HG03045 (cell line): ENCODE results near the gene HS6ST2.

ENCODE experiments used
- ATAC-seq: cut with Tn5 transposase; IDR thresholded peaks from one replicate; pipeline ENCODE4 v1.9.1; 2021; ENCODE audit warnings: mild to moderate bottlenecking, moderate library complexity; ENCODE audit not compliant: unreplicated experiment

The HS6ST2 gene

DNA sequence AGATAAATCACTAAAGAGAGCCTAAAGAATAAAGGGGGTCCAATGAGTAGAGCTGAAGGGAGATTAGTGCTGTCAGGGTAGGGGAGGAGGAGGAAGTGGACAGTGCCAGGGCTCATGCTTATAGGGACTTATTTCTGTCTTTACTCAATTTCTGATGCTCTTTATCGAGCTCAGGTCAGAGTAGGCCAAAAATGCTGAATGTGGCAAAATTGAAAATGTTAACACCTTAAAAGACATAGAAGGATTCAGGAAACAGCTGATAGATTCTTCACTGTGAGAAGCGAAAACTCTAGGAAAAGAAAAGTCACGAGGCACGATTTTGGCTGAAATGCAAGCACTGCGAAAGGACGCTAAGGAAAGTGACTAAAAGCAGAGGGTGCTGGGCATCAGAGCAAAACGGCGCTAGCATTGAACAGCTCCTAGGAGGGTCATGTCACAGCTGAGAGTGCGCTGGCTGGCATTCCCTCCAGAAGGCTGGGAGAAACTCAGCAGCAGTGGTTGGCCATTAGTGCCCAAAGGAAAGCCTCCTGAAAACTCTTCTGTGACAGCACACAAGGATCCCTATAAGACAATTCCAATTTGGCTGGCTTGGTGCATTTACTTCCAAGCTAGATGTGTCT is 150.9 kb downstream of the HS6ST2 start:
- no peak for ATAC-seq

DNA sequence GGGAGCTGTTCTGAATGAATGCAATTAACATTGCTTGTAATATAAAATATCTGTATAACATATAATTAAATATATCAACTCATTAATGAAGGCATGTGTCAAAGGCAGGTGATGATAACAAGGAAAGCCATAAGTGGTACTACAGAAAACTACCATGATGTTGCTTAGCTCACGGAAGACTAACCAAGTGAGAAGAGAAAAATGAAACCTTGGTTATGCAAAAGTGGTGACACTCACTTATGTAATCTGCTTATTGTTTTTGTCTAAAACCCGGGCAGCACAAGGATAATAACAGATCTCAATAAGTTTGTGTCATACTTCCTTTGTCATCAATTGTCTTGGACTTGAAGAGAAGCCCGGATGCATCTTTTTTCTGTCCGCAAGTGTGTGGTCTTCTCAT is 156.4 kb downstream of the HS6ST2 start:
- ATAC-seq = no peak

DNA sequence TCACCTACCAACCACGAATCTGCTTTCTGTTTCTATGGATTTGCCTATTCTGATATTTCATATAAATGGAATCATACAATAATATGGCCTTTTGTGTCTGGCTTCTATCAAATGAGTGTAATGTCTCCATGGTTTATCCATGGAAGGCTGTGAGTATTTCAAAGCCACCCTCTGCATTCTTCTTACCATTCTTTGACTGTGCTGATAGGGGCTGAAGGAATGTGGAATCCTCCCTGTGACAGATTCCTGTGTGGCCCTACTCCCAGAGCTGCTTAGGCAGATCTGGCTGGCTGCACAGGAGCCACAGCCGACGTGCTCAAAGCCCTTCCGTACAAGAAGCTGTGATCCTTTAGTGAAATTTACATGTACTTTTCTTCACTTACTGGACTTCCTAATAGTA is 163.2 kb downstream of the HS6ST2 start:
- no peak for ATAC-seq

DNA sequence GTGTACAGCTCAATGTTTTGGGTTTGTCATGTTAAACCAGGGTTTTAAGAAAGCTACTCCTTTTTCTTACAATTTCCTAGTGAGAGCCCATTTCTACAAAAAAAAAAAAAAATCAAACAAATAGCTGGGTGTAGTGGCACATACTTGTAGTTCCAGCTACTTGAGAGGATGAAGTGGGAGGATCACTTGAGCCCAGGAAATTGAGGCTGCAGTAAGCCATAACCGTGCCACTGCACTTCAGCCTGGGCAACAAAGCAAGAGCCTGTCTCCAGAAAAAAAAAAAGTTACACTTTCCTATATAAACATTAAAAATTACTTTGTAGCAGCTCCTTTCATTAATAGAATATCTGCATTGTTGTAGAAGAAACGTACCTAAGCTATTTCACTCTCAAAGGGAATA is 166.7 kb downstream of the HS6ST2 start:
- no peak for ATAC-seq

DNA sequence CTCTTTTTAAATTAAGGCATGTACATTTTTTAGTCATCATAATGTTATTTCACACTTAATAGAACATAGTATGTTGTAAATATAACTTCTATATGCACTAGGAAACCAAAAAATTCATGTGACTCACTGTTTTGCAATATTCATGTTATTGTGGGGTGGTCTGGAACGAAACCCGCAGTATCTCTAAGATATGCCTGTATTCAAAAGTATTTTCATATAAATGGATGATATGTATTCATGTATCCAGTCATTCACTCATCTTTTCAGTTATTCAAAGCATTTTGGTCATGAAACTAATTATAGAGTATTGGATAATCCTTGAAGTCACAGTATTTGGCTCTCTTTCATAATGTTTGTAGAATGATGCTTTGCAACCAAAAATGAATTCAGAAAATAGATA is 168.1 kb downstream of the HS6ST2 start:
- no peak for ATAC-seq

DNA sequence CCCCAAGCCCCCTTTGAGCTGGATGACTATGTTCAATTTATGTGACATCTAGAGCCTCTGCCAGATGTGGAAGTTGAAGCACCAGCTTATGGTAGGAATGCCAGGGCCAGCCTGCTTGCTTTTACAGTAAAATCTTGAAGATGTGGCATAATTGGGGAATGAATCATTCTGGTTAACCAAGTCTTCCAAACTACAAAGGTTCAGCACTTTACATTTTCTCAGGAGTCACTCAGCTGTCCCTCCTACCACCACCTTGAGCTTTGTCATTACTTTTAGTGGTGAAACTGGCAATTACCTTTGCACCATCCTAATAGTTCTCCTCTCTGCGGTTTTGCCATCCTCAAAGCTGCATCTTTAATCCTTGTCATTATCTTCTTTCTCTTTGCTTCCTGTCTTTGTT is 172.2 kb downstream of the HS6ST2 start:
- ATAC-seq = no peak

DNA sequence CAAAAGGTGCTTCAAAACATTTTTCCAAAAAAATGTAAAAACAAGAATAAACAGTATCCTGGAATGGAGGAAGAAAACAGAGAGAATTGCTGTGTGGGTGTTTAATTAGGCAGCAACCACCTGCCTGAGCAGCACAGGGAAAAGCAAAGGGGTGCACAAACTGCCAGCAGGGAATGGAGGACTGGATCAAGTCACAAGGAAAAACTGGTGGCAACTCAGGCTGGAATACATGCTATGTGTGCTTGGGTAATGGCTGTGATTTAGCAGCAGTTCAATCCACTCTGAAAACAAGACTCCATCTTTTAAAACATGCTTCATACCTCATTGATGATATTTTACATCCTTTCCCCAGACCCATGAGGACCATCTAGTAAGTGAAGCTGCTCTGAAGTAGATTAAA is 179.5 kb downstream of the HS6ST2 start:
- ATAC-seq = no peak

DNA sequence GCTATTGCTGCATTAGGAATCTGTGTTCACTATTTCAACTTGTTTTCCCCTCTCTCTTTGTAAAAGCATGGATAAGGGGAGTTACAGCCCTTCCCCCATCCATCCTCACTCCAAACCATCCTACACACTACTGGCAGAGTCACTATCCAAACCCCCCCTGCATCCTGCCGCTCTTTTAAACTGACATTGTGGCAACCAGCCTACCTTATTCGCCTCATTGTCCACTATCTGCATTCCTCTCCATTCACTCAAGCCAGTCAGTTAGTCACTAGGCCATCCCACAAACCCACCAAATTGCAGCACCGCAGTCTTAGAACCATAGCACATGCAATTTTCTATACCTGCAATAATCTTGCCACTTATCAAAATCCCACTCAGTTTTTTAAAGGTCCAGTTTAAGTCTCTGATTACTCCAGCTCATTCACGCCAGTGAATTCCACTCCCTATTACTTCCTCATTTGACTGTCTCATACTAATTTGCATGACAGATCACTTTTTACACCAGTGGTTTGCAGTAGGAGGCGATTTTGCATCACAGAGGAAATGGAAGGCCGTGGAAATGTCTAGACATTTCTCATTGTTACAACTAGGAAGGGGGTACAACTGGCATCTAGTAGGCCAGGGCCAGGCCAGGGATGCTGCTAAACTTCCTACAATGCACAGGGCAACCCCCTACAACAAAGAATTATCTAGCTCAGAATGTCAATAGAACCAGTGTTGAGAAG is 181.8 kb downstream of the HS6ST2 start:
- no peak for ATAC-seq

DNA sequence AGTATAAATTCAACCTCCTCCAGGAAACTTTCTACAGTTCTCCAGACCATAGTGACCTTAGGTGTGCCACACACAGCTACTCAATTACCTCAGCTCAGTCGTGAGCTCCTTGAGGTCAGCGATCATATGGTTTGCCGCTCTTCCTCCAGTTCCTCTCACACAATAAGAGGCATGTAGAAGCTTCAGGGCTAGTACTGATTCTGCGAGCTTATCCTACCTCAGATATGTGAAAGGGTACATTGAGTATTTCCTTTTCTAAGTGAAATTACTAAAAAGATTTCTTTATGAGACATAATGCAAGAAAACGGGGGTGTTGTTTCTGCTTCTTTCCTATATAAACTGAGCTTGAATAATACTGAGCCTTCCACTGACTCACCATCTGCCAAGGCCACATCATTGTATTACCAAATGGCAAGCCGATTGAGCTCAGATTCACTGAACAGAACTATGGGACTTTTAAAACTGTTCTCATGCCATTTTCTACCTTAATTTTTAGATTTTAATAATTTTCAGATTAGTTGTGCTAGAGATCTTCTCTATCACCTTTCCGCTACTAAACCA is 183.1 kb downstream of the HS6ST2 start:
- ATAC-seq = no peak

DNA sequence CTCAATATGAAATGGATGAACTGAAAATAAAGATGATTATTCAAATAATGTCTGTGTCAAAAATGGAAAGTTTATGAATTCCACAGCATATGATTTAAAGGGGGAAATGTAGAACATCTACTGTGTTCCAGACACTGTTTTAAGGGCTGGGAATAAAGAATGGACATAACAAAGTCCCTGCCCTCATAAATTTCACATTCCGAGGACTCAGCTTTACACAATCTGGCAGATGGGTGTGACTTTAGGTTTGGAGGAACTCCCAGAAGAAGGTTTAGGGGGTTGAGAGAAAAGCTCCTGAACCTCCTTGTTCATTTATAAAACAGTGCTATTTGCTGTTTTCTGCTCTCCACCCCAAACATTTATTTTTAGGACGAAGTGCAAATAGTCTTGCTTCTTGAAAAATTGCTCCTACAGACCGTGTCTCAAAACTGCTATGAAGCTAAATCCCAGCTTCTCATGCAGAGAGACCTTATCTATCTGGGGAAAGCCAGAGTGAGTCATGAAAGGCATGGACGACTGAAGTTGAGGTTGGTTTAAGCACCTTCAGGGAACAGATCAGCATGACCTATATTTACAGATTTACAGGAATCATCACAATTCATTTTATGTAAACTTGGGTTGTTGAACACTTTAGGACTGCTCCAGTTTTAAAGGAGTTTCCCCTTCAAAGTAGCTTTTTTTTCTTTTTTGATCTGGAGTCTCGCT is 184.3 kb downstream of the HS6ST2 start:
- no peak for ATAC-seq

DNA sequence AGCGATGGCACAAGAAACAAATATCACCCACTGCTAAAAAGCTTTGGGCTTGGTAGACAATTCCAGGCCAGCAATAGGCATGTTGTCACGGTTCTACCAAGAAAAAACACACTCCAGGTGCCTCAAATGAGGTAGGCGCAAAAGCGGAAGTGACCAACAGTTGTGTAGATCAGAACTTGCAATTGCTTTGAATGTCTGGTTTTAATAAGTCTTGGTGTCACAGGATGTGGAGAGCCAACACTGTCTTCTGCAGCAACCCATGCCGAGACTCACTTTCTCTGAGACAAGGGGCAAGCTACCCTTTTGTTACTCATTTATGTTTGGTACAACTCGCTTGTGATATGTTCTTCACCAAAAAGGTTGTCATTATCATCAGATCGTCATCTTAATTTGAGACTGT is 188.8 kb downstream of the HS6ST2 start:
- no peak for ATAC-seq

DNA sequence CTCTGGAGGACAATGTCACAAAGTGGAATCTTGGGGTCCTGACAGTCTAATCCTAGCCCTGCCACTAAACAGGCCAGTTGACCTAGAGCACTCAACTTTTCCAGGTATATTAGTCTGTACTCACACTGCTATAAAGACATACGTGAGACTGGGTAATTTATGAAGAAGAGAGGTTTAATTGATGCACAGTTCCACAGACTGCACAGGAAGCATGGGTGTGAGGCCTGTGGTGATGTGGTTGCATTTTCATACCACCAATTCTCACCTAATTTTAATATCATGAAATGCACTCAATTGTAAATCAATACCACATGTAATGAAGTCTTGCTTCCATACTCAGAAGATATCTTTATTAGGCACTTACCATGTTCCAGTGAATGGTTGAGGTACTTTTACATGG is 192.0 kb downstream of the HS6ST2 start:
- ATAC-seq = no peak

DNA sequence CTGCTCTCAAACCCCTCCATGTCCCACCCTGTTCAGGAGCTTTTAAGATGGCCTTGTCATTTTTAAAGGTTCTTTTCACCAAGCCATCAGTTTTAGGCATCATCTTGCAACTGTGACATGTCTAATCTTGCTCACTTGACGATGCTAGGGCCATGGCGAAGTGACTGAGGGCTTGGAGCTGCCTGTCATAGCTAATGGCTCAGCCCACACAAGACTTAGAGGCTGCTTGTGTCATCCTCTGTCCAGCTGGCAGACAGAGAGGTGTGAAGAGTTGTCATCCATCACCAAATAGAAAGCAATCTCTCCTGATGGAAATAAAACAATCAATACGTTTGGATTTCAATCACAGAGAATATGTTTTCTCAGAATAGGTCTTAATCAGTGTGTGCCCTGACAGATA is 194.9 kb downstream of the HS6ST2 start:
- ATAC-seq = no peak

DNA sequence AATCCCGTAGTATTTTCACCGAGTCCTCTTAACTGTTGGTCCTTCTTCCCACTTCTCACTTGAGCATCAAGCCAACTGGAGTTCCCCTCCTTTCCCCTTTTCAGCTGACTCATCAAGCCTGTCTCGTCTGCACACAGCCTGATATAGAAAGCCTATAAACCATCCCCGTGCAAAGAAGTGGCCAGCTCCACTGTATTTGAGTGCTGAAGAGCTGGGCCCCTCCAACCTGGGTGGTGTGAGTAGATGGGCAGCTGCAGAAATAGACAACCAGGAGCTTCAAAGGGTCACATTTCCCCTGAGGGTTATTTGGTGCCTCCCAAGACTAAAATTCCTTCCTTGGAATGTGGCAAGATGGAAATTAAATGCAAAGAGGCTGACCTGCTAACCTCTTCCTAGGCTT is 199.7 kb downstream of the HS6ST2 start:
- no peak for ATAC-seq

DNA sequence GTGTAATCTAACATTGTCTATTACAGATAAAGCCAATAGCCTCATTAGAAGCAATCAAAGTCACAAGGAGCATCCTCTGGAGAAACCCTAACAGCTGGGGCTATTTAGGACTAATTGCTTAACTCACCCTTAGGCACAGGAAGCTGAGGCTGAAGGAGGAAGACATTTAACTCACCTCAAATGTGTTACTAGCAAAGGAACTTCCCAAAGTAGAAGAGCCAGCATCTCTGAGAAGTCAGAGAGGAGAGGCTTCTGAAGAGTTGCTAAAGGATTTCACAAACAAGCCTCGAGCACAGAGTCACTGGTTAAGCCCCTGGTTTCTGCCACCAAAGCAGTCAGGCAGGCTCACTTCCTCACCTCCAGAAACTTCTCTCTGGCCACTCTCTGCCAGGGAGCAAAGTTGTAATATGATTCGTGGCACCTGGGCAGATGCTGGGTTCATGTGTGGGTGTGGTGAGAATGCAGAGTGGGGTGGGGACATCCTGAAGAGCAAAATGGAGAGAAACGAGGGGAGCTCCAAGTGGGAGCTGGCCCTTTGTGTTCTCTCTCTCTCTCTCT is 201.3 kb downstream of the HS6ST2 start:
- ATAC-seq = no peak

DNA sequence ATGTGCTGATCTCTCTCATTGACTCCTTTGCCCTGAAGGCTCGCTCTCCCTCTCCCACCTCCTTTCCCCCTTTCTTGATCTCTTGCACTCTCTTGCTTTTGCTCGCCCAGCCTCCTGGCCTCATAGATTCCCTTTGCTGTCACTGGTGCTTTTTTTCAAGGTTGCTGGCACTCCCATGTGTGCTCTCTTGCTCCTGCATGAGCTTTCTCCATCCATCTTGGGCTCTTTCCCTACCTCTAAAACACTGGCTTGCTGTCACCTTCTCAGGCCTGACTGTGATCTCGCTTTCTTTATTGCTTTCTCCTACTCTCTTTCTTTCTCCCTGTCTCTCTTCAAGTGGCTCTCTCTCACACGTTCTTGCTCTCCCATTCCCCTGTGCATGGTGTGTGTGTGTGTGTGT is 202.0 kb downstream of the HS6ST2 start:
- ATAC-seq = no peak

DNA sequence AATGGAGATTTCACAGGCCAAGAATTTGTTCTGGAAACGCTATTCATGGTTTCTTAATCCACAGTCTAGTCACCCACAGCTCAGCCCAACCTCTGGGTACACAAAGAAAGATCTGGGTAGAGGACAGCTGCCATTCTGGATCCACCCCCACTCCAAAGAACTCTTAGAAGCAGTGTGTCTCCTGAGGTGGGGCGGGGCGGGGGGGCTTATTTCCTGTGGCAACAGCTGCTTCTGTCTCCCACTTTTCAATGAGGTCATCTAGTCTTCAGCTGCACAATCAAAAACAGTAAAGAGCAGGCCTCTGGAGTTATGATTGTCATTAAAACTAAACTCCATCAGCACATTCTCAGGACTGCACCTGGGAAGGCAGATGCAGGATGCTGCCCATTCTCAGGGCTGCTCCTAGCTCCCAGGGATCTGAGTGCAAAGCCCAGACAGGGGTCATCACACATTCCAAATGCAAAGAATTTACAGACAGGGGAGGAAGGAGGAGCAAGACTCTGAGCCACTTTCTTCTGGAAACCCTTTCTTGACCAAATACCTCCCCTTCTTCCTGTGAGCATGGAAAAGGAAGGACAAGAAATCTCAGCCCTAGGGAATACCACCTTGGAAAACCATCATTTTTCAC is 207.3 kb downstream of the HS6ST2 start:
- ATAC-seq = no peak

DNA sequence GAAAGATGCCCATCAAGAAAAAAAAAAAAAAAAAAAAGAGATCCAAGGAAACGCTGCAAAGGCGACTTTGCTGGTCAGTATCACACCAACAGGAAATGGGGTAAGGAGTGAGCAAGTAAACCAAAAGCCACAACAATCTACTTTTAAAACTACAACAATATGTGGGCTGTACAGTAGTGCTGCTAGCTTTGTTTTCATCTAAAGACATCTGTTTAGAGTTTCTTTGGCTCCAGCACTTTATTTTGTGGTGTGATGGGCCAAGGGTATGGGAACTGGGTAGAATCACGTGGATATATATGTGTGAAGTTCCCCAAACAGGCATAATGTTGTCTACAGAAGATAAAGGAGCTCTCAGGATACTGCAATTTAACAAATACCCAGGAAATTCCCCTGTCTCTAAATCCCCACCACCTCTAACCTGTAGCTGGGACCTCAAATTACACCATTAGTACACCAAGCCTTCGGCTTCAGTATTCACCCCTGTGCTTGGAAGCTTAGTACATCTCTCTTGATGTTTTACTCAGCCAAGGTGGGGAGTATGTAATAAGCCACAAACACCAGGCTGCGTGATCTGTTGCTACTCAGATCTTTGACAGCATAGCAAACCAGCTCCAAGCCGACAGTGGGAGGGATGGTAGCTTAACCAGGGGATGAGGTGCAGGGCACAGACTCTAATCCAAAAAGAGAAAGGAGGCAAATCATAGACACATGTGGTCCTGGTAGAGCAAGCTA is 207.9 kb downstream of the HS6ST2 start:
- ATAC-seq = no peak

DNA sequence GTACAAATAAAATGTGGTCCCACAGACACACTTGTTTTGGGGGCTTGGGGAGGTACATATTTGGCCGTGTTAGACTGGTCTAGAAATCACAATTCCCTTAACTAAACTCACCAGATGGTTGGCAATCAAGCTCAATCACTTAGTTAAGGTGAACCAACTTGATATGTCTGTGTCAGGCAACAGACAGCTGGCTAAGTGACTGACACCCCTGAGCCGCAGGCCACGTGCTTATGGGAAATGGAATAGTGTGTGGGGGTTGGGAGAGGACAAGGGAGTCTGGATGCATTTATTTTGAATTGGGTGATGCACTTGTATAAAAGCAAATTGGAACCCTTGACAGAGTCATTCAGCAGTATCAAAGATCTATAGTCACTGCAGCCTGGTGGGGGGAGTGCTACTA is 209.0 kb downstream of the HS6ST2 start:
- ATAC-seq = no peak

DNA sequence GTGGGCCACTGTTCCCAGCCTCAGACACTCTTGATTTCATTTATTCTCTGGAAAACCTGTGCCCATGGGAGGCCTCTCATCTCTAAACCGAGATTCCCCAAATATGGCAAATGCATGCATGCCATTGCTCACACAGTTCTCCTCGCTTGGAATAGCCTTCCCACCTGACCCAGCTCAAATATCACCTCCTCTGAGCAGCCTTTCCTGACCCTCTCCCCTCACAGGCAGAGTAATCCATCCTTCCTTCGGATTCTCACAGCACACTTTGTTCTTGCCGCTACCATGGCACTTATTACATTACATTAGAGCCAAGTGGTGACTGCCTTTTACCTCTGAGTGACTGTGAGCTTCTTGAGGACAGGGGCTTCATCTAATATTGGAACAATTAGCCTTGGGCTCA is 209.5 kb downstream of the HS6ST2 start:
- ATAC-seq = no peak

DNA sequence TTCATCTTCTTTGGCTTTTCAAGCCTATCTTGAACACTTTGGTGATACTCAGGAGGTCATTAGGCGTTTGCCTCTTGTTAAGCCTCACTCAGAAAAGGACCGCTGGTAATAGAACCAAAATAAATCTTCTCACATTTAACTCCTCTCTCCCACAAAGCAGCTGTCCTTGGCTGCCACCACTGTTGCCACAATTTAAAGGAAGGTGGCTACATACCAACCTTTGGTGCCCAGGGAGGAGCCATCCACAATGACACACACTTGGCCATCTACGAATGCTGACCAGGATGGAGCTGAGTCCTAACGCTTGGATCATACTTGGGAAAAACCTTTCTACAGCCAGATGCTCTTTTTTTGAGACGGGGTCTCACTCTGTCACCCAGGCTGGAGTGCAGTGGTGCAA is 210.2 kb downstream of the HS6ST2 start:
- no peak for ATAC-seq
